D721Med (cell line): ENCODE measurements around the gene SHANK1.
"Not testable (repeated sequence)": the region's sequence is repeated elsewhere in the genome, so short reads cannot be mapped to it uniquely, and the experiment has no call there.

ENCODE experiments used
- DNase-seq: peaks from one replicate; pipeline ENCODE4 v3.0.0; 2011; ENCODE audit warnings: low spot score; ENCODE audit not compliant: insufficient read length
- FAIRE-seq: peaks from 2 replicates; lab custom pipeline; 2011; peaks lifted over from hg19 to GRCh38; lab: Jason Lieb, UNC
- CTCF ChIP-seq: IDR thresholded peaks from 2 replicates; pipeline ENCODE4 v1.5.1; 2012; ENCODE audit warnings: mild to moderate bottlenecking, control low read depth; ENCODE audit not compliant: insufficient read depth; ENCODE audit errors: missing control alignments

Gene SHANK1

GRCh38 chr19:50753879-50754278, 34.3 kb upstream of the SHANK1 start:
- DNase-seq, result no peak
- TF ChIP-seq CTCF, result no peak
- no peak for FAIRE-seq

- no peak for DNase-seq
- FAIRE-seq, result no peak
- no peak for TF ChIP-seq CTCF
Measured at GRCh38 chr19:50750010-50750409, 30.4 kb upstream of the SHANK1 start.

GRCh38 chr19:50749490-50749889, 29.9 kb upstream of the SHANK1 start:
- DNase-seq (no peak), FAIRE-seq (no peak)
- no peak for TF ChIP-seq CTCF

- FAIRE-seq, DNase-seq: not testable (repeated sequence)
Measured at GRCh38 chr19:50747141-50747540, 27.5 kb upstream of the SHANK1 start.

- FAIRE-seq (no peak), DNase-seq (no peak)
- no peak for TF ChIP-seq CTCF
Measured at GRCh38 chr19:50745221-50745620, 25.6 kb upstream of the SHANK1 start.

GRCh38 chr19:50743537-50743936, 23.9 kb upstream of the SHANK1 start:
- no peak for TF ChIP-seq CTCF
- no peak for DNase-seq
- FAIRE-seq, result no peak

GRCh38 chr19:50741179-50741933, 21.8 kb upstream of the SHANK1 start:
- FAIRE-seq, result no peak

More at GRCh38 chr19:50741179-50741933, 21.8 kb upstream of the SHANK1 start:
- TF ChIP-seq CTCF, result no peak
- DNase-seq, result no peak
